ENCODE measurements around the gene LRP1B.

GRCh38 chr2:141554810-141555209, 576.0 kb downstream of the LRP1B start:
- peak; percentile 48; the same call in 1 of the 2 replicates for TF ChIP-seq CTCF (IDR thresholded peaks at IDR 0.05; ENCODE audit: low read length)
- TF ChIP-seq EZH2 (IDR thresholded peaks at IDR 0.05; ENCODE audit: borderline replicate concordance, low read length): no peak
